Measurements from ENCODE around the gene ANKS4B. TPM values are rescaled to one million over a fixed set of nuclear protein-coding genes. Genes with fewer than 3 reads are reported as not detected.
A peak's percentile ranks its signal among the peaks of the same experiment; 100 is the strongest.

Gene ANKS4B
- total and polyA plus RNA-seq, 2 donors (not counting 3 experiments of a cell fraction or from before 2014, with no cell fraction given) = not detected

GRCh38 chr16:21277927-21278706 is 44.6 kb downstream of the ANKS4B start, which contains the start of gene CRYM:
Gene CRYM, minus strand, starts transcription at chr16:21278290. Its CDS starts 39 bp downstream, at chr16:21278251.
- ChIA-PET CTCF (interaction anchor here (1.2 to 3.4 kb wide), 4 partner anchors 17 to 121 kb away, joined by 3 to 19 read pairs (median 8); no protein-coding TSS in a partner anchor), POLR2A (no interaction called here)
- Histone ChIP-seq H2AFZ (ENCODE audit: low read depth, low read length) (peak within 1 kb of the TSS; percentile 75), H4K20me1 (replicated peaks; ENCODE audit: control insufficient read depth, extremely low read depth, insufficient read depth, low read length) (no peaks in the 10 kb centered on the region), H3K9me3 (replicated peaks; ENCODE audit: control insufficient read depth, insufficient read depth, low read length) (no peaks in the 10 kb centered on the region), H3K27me3 (ENCODE audit: control insufficient read depth in 2 of 2, insufficient read depth in 2 of 2, low read length in 2 of 2) (peaks cover 25 to 36% of the 10 kb centered on the region in 2 experiments), H3K4me2 (ENCODE audit: insufficient read depth, low read length) (no peak within 1 kb of the TSS), H3K79me2 (ENCODE audit: control insufficient read depth, insufficient read depth, low read length) (no peaks in the 10 kb centered on the region), H3K4me3 (replicated peaks in 1 of 3; ENCODE audit: insufficient read depth in 1 of 3, low read depth in 1 of 3, low read length in 3 of 3) (peak within 1 kb of the TSS in 1 of 3 experiments; percentile 19), H3K27ac (ENCODE audit: insufficient read depth, low read depth, low read length) (no peak within 1 kb of the TSS), H3K4me1 (ENCODE audit: control insufficient read depth, extremely low read depth, insufficient read depth, low read length) (peaks cover 2% of the 10 kb centered on the region), H3K9me1 (replicated peaks; ENCODE audit: control insufficient read depth, extremely low read depth, insufficient read depth, low read length) (no peaks in the 10 kb centered on the region), H3K9ac (replicated peaks; ENCODE audit: extremely low read depth, insufficient read depth, low read length) (no peak within 1 kb of the TSS), H3K36me3 (ENCODE audit: control insufficient read depth in 2 of 2, extremely low read depth in 1 of 2, insufficient read depth in 2 of 2, low read length in 2 of 2) (no peaks in the 10 kb centered on the region)
- intact Hi-C loops (cut with micrococcal nuclease) (loop anchor here (1.0 to 5.0 kb wide), 3 partner anchors 90 to 426 kb away; no protein-coding TSS in a partner anchor), dilution Hi-C loops (cut with MboI; ENCODE audit: extremely low pct_ligation_motif_present, low sequenced_read_pairs) (no loop called here)
- FAIRE-seq = peak; percentile 24
- DNase-seq (ENCODE audit: low read depth, low spot score) = peak; percentile 36
- peak; percentile 57 to 86 for TF ChIP-seq CTCF (IDR thresholded peaks at IDR 0.05; ENCODE audit: extremely low read depth in 1 of 2, insufficient read depth in 1 of 2, low read depth in 1 of 2, low read length in 2 of 2)
- no peak for TF ChIP-seq EZH2 (IDR thresholded peaks at IDR 0.05; ENCODE audit: borderline replicate concordance, low read depth, low read length, severe bottlenecking)
- TF ChIP-seq FOS (IDR thresholded peaks at IDR 0.05; ENCODE audit: borderline replicate concordance, insufficient read depth, low read length) = no peak
- no TSS peak for BruUV-seq (replicated peaks)

All from endothelial cell of umbilical vein (primary cell).